K562 (cell line): ENCODE results near the gene EML5. TPM values are rescaled to one million over a fixed set of nuclear protein-coding genes. Genes with fewer than 3 reads are reported as not detected.

ENCODE experiments used
- ATAC-seq: fragments of 200-7000 bp; cut with Tn5 transposase; 3 replicates; pipeline ENCODE4 v1.9.1; 2020; ENCODE audit warnings: moderate library complexity
- BruUV-seq: library from RNA; stranded (reverse); fragments of 400-500 nt; replicated peaks from 2 replicates; lab custom pipeline; 2021; lab: Mats Ljungman, UMichigan
- CTCF ChIA-PET: fragments of 300-600 bp; formaldehyde crosslinking; extraction: SDS; loops from one replicate; lab custom pipeline; 2021; ENCODE audit warnings: low intra/inter-chr PET ratio; lab: Yijun Ruan, JAX
- POLR2A ChIA-PET: fragments of 300-600, 350-650 bp; sonication (Branson Sonifier 250); formaldehyde crosslinking; extraction: SDS; loops from one replicate; lab custom pipeline; 2021; ENCODE audit warnings: antibody characterized with exemption, inconsistent platforms; lab: Yijun Ruan, JAX
- DNase-seq, 4 experiments: peaks; one replicate each; pipeline versions ENCODE4 v3.0.0 to v3.0.0-alpha.2; 2011 to 2018; ENCODE audit warnings: low spot score in 3 of 4, mixed read lengths in 3 of 4; ENCODE audit errors: extremely low read depth in 1 of 4
- FAIRE-seq: peaks from 2 replicates; lab custom pipeline; 2011; peaks lifted over from hg19 to GRCh38; lab: Jason Lieb, UNC
- H2AFZ ChIP-seq: 2 replicates; pipeline ENCODE4 v1.6.0; 2011; ENCODE audit warnings: low read depth, low read length, control low read depth, inconsistent platforms
- H3K27ac ChIP-seq: fragments of 200-600 bp; 3 replicates; pipeline ENCODE4 v1.8.0; 2011; ENCODE audit warnings: low read depth, mild to moderate bottlenecking, control low read depth, inconsistent platforms, low read length, moderate library complexity, mixed read lengths; ENCODE audit errors: extremely low read depth
- H3K27me3 ChIP-seq, 2 experiments: fragments of 300-600 bp in 1 of 2; 2 replicates in 1 of 2; 3 replicates in 1 of 2; pipeline versions ENCODE4 v1.6.0 to v1.8.0; 2011; ENCODE audit warnings: inconsistent platforms in 2 of 2, low read length in 2 of 2, mild to moderate bottlenecking in 1 of 2, mixed read lengths in 1 of 2, moderate library complexity in 1 of 2; ENCODE audit not compliant: control insufficient read depth in 2 of 2, insufficient read depth in 2 of 2
- H3K36me3 ChIP-seq: fragments of 300-600 bp; 3 replicates; pipeline ENCODE4 v1.8.0; 2011; ENCODE audit warnings: mild to moderate bottlenecking, low read length, inconsistent platforms; ENCODE audit not compliant: control insufficient read depth, insufficient read depth
- H3K4me1 ChIP-seq, 2 experiments: fragments of 200-600 bp in 1 of 2; replicated peaks in 1 of 2; 2 replicates in 1 of 2; 3 replicates in 1 of 2; pipeline versions ENCODE4 v1.5.1 to v1.8.0; 2011; ENCODE audit warnings: inconsistent platforms in 2 of 2, low read length in 2 of 2, mild to moderate bottlenecking in 1 of 2, mixed read lengths in 1 of 2, moderate library complexity in 1 of 2; ENCODE audit not compliant: control insufficient read depth in 2 of 2, insufficient read depth in 2 of 2
- H3K4me2 ChIP-seq: 2 replicates; pipeline ENCODE4 v1.6.1; 2011; ENCODE audit warnings: low read length, control low read depth, inconsistent platforms, mixed read lengths; ENCODE audit not compliant: insufficient read depth
- H3K4me3 ChIP-seq: fragments of 200-600 bp; sonication (generic), shearing (Covaris generic); 2 replicates; pipeline ENCODE4 v1.5.1; 2016; ENCODE audit warnings: control low read depth, inconsistent platforms
- H3K79me2 ChIP-seq: fragments of 200-600 bp; 3 replicates; pipeline ENCODE4 v1.8.0; 2011; ENCODE audit warnings: low read length, inconsistent platforms; ENCODE audit not compliant: control insufficient read depth, insufficient read depth
- H3K9ac ChIP-seq, 2 experiments: 2 replicates each; pipeline versions ENCODE4 v1.6.0 to v1.6.1; 2011; ENCODE audit warnings: low read depth in 2 of 2, low read length in 2 of 2, control low read depth in 1 of 2, inconsistent platforms in 1 of 2, mild to moderate bottlenecking in 1 of 2, mixed read lengths in 1 of 2; ENCODE audit not compliant: insufficient read depth in 1 of 2
- H3K9me1 ChIP-seq: one replicate; pipeline ENCODE4 v1.6.0; 2011; ENCODE audit warnings: inconsistent platforms, mild to moderate bottlenecking, low read length, moderate library complexity; ENCODE audit not compliant: control insufficient read depth, insufficient read depth
- H3K9me3 ChIP-seq: replicated peaks from 2 replicates; pipeline ENCODE4 v1.5.1; 2011; ENCODE audit warnings: low read depth, low read length, inconsistent platforms; ENCODE audit not compliant: control insufficient read depth, insufficient read depth
- H4K20me1 ChIP-seq: replicated peaks from 2 replicates; pipeline ENCODE4 v1.6.1; 2011; ENCODE audit warnings: low read length, inconsistent platforms, mixed read lengths; ENCODE audit not compliant: control insufficient read depth, insufficient read depth
- ATF1 ChIP-seq, 2 experiments: fragments of 450-650 bp in 1 of 2; IDR thresholded peaks; 2 replicates each; pipeline ENCODE4 v1.6.1; 2016; ENCODE audit warnings: missing compliant biosample characterization in 1 of 2, missing genetic modification characterization in 1 of 2
- BMI1 ChIP-seq: fragments of 150-350 bp; IDR thresholded peaks from 2 replicates; pipeline ENCODE4 v1.6.1; 2014; ENCODE audit warnings: low read length
- MCM7 ChIP-seq, 2 experiments: fragments of 450-650 bp; IDR thresholded peaks; 2 replicates each; pipeline ENCODE4 v1.6.1; 2016 to 2018
- ZNF263 ChIP-seq: sonication (generic); formaldehyde crosslinking; IDR thresholded peaks from 2 replicates; pipeline ENCODE4 v1.8.0; 2022; ENCODE audit warnings: mild to moderate bottlenecking, missing genetic modification reagents, borderline replicate concordance
- ZNF696 ChIP-seq: fragments of 250-450 bp; sonication (Bioruptor Pico); conservative IDR thresholded peaks from 2 replicates; pipeline ENCODE4 v1.4.0; 2020; ENCODE audit warnings: mild to moderate bottlenecking, moderate library complexity
- whole genome bisulfite sequencing: fragments of 100-300 bp; shearing (Covaris generic); methylation state at CpG from one replicate; pipeline ENCODE4 v1.1.6; 2016; ENCODE audit warnings: low coverage, mixed read lengths; ENCODE audit not compliant: insufficient coverage; ENCODE audit errors: missing lambda C conversion rate; 5-methylcytosine and 5-hydroxymethylcytosine counted together
- in situ Hi-C: fragments of 300-500 bp; cut with MboI; formaldehyde crosslinking; loops from 4 replicates; pipeline ENCODE4 v1.15.0; 2018; ENCODE audit warnings: inconsistent platforms, mixed read lengths
- intact Hi-C: fragments of 100-400 bp; cut with micrococcal nuclease; formaldehyde crosslinking; loops from 2 replicates; pipeline ENCODE4 v1.14.2; 2022
- polyA plus RNA-seq, 8 experiments: library from polyadenylated mRNA; depleted of rRNA in 4 of 8; stranded (reverse) in 5 of 8; unstranded in 3 of 8; fragments of >200 nt; fragmentation: Nextera tagmentation in 2 of 8; fragmentation: Illumina TruSeq in 1 of 8; extraction: Ambion mirVana in 2 of 8; extraction: Trizol in 1 of 8; gene quantifications; 2 replicates each; pipeline versions ENCODE4 v1.2.1 to v1.2.3, GENCODE V29; 2011 to 2014; ENCODE audit warnings: inconsistent platforms in 1 of 8, missing spikeins in 1 of 8
- total RNA-seq, 7 experiments: library from RNA; depleted of rRNA in 6 of 7; stranded (reverse); fragments of >200 nt in 6 of 7; fragmentation: Illumina TruSeq in 2 of 7; extraction: Trizol in 2 of 7; gene quantifications; 2 replicates each; pipeline versions ENCODE4 v1.2.1 to v1.2.3, GENCODE V29; 2011 to 2021; ENCODE audit warnings: low replicate concordance in 1 of 7
- TF ChIP-seq, protein P1 (sequence below): fragments of 200-800 bp; sonication (Bioruptor generic); IDR thresholded peaks from 2 replicates; pipeline ENCODE4 v1.6.1; 2016; ENCODE audit warnings: missing genetic modification characterization, missing compliant biosample characterization
- TF ChIP-seq, protein P2 (sequence below): fragments of 250-450 bp; sonication (Bioruptor Pico); IDR thresholded peaks from 2 replicates; pipeline ENCODE4 v1.4.0; 2020; ENCODE audit warnings: borderline replicate concordance
- TF ChIP-seq, protein P3 (sequence below): IDR thresholded peaks from 2 replicates; pipeline ENCODE4 v1.6.1; 2011; ENCODE audit not compliant: insufficient read length; ENCODE audit errors: extremely low read depth

The EML5 gene
- total and polyA plus RNA-seq, 9 of the 15 experiments (the other 6 are each of a cell fraction or from before 2014, with no cell fraction given): 0.06 to 0.34 (median 0.22) TPM

DNA sequence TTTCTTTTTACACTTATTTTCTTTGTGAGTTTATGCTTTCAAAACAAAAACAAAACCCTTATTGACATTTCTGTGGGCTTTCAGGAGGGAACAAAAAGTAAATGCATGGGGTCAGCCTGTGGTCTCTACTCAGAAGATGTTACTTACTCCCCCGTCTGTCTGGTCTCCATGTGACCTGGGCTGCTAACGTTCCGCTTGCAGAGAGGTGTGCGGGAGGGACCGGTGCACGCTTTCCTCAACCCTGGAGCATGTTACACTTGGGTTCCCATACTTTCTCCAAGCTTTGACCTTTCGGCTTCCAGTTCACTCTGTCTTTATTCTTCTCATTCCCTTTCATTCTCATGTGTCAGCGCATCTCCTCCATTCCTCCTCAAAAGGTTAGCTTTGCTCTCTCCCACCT, 193.4 kb downstream of the EML5 start:
- 88% methylated on average over 8 of the region's 8 CpGs for WGBS
- H3K9ac ChIP-seq: no peak overlapping the region
- H3K27me3 ChIP-seq: no peaks in the 10 kb centered on the region
- BruUV-seq: no TSS peak
- POLR2A ChIA-PET: no interaction called here
- H3K36me3 ChIP-seq: peaks cover 83% of the 10 kb centered on the region
- no peaks in the 10 kb centered on the region for H4K20me1 ChIP-seq
- no peak overlapping the region for H2AFZ ChIP-seq
- H3K27ac ChIP-seq: no peak overlapping the region
- no peaks in the 10 kb centered on the region for H3K9me1 ChIP-seq
- CTCF ChIA-PET: no interaction called here
- H3K4me1 ChIP-seq: no peaks in the 10 kb centered on the region
- no peak for TF ChIP-seq BMI1
- TF ChIP-seq MCM7 (IDR thresholded peaks at IDR 0.05): no peak
- TF ChIP-seq, protein P1, sequence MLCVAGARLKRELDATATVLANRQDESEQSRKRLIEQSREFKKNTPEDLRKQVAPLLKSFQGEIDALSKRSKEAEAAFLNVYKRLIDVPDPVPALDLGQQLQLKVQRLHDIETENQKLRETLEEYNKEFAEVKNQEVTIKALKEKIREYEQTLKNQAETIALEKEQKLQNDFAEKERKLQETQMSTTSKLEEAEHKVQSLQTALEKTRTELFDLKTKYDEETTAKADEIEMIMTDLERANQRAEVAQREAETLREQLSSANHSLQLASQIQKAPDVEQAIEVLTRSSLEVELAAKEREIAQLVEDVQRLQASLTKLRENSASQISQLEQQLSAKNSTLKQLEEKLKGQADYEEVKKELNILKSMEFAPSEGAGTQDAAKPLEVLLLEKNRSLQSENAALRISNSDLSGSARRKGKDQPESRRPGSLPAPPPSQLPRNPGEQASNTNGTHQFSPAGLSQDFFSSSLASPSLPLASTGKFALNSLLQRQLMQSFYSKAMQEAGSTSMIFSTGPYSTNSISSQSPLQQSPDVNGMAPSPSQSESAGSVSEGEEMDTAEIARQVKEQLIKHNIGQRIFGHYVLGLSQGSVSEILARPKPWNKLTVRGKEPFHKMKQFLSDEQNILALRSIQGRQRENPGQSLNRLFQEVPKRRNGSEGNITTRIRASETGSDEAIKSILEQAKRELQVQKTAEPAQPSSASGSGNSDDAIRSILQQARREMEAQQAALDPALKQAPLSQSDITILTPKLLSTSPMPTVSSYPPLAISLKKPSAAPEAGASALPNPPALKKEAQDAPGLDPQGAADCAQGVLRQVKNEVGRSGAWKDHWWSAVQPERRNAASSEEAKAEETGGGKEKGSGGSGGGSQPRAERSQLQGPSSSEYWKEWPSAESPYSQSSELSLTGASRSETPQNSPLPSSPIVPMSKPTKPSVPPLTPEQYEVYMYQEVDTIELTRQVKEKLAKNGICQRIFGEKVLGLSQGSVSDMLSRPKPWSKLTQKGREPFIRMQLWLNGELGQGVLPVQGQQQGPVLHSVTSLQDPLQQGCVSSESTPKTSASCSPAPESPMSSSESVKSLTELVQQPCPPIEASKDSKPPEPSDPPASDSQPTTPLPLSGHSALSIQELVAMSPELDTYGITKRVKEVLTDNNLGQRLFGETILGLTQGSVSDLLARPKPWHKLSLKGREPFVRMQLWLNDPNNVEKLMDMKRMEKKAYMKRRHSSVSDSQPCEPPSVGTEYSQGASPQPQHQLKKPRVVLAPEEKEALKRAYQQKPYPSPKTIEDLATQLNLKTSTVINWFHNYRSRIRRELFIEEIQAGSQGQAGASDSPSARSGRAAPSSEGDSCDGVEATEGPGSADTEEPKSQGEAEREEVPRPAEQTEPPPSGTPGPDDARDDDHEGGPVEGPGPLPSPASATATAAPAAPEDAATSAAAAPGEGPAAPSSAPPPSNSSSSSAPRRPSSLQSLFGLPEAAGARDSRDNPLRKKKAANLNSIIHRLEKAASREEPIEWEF: no peak
- TF ChIP-seq, protein P2, sequence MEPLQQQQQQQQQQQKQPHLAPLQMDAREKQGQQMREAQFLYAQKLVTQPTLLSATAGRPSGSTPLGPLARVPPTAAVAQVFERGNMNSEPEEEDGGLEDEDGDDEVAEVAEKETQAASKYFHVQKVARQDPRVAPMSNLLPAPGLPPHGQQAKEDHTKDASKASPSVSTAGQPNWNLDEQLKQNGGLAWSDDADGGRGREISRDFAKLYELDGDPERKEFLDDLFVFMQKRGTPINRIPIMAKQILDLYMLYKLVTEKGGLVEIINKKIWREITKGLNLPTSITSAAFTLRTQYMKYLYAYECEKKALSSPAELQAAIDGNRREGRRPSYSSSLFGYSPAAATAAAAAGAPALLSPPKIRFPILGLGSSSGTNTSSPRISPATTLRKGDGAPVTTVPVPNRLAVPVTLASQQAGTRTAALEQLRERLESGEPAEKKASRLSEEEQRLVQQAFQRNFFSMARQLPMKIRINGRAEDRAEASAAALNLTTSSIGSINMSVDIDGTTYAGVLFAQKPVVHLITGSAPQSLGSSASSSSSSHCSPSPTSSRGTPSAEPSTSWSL (CRISPR knock-in tag): no peak
- TF ChIP-seq ZNF696 (CRISPR knock-in tag): no peak
- no peak for TF ChIP-seq ATF1 (CRISPR knock-in tag; IDR thresholded peaks at IDR 0.05)
- no peak for TF ChIP-seq ATF1 (tag; IDR thresholded peaks at IDR 0.05)
- TF ChIP-seq, protein P3, sequence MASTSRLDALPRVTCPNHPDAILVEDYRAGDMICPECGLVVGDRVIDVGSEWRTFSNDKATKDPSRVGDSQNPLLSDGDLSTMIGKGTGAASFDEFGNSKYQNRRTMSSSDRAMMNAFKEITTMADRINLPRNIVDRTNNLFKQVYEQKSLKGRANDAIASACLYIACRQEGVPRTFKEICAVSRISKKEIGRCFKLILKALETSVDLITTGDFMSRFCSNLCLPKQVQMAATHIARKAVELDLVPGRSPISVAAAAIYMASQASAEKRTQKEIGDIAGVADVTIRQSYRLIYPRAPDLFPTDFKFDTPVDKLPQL: no peak
- no peak for TF ChIP-seq ZNF263 (CRISPR knock-in tag)
- TF ChIP-seq, all 486 proteins: peak for 0
- ATAC-seq (no peak), FAIRE-seq (no peak), DNase-seq (no peak)
- intact Hi-C loops (no loop called here), in situ Hi-C loops (no loop called here)
- H3K9me3 ChIP-seq: no peaks in the 10 kb centered on the region
- H3K4me3 ChIP-seq: no peak overlapping the region
- no peak overlapping the region for H3K4me2 ChIP-seq
- no peaks in the 10 kb centered on the region for H3K79me2 ChIP-seq
